Measurements from ENCODE around the gene RAB31. TPM values are rescaled to one million over a fixed set of nuclear protein-coding genes. Genes with fewer than 3 reads are reported as not detected.
A peak's percentile ranks its signal among the peaks of the same experiment; 100 is the strongest.
"Not testable (repeated sequence)": the region's sequence is repeated elsewhere in the genome, so short reads cannot be mapped to it uniquely, and the experiment has no call there.

The RAB31 gene
- total RNA-seq, 1 donor from 2014 or later, result 0.73 TPM

DNA sequence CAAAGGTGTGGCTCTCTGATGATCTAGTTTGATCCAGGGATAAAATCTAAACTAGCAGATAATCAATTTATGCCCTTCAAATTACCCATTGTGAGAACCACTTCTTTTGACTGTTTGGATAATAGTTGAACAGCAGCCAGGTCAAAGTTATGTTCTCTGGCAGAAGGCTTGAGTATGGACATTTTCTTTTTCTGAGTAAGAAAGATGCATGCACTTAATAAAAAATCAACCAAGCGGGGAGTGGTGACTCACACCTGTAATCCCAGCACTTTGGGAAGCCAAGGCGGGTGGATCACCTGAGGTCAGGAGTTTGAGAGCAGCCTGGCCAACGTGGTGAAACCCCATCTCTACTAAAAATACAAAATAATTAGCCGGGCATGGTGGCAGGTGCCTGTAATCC, 183.4 kb downstream of the RAB31 start:
- intact Hi-C loops (cut with micrococcal nuclease); H3K36me3 Mint-ChIP-seq (ENCODE audit: low read depth); DNase-seq (ENCODE audit: low spot score); H3K9me3 Mint-ChIP-seq; H3K4me3 Mint-ChIP-seq (ENCODE audit: low read depth); H3K27me3 Mint-ChIP-seq (ENCODE audit: low read depth); H3K27ac Mint-ChIP-seq: not testable (repeated sequence)
- peaks cover 12% of the 10 kb centered on the region for H3K4me1 Mint-ChIP-seq (ENCODE audit: low read depth)

DNA sequence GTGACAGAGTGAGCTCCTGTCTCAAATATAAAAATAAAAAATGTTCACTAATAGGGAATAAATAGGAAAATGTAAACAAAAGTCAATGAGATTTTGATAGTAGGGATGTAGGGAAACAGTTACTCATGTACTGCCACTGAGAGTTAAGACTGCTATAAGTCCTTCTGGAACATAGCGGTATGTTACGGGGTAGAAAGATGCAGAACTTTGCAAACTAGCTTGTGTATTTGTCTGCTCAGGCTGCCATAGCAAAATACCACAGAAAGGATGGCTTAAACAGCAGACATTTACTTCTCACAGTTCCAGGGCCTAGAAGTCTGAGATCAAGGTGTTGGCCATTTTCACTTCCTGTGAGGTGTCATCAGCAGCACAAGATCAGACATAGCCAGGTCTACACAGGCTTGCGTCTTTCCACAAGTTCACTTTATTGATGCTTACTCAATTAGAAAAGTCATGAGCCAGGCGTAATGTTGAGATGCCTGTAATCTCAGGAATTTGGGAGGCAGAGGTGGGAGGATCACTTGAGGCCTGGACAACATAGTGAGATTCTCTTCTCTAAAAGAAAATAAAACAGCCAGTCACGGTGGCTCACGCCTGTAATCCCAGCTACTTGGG, 186.5 kb downstream of the RAB31 start:
- Mint-ChIP-seq H3K36me3 (ENCODE audit: low read depth) (no peaks in the 10 kb centered on the region), H3K27ac (no peak overlapping the region), H3K9me3 (no peaks in the 10 kb centered on the region), H3K4me1 (ENCODE audit: low read depth) (peaks cover 28% of the 10 kb centered on the region), H3K27me3 (ENCODE audit: low read depth) (no peaks in the 10 kb centered on the region), H3K4me3 (ENCODE audit: low read depth) (no peak overlapping the region)
- DNase-seq (ENCODE audit: low spot score), result no peak
- intact Hi-C loops (cut with micrococcal nuclease), result loop anchor here (5.0 kb wide), 1 partner anchor 32 kb away; no protein-coding TSS in a partner anchor

DNA sequence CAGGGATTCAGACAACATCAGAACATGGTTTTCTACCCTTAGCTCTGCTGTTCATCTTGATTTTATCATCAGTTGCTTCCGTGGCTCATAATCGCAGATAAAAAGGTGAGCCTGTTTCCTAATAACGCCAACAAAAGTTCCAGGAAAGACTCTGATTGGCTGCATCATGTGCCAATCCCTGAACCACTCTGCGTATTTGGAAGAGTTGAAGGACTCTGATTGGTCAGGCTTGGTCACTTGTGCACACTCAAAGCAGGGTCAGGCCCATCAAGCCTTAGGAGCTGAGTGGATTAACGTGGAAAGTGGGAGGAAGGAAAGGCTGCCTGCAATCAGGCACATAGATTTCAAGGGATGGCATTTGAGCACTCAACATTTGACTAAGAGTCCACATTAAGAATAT, 189.0 kb downstream of the RAB31 start:
- H3K9me3 Mint-ChIP-seq, result no peaks in the 10 kb centered on the region
- peaks cover 32% of the 10 kb centered on the region for H3K4me1 Mint-ChIP-seq (ENCODE audit: low read depth)
- no peaks in the 10 kb centered on the region for H3K36me3 Mint-ChIP-seq (ENCODE audit: low read depth)
- no peaks in the 10 kb centered on the region for H3K27me3 Mint-ChIP-seq (ENCODE audit: low read depth)
- H3K4me3 Mint-ChIP-seq (ENCODE audit: low read depth), result no peak overlapping the region
- intact Hi-C loops (cut with micrococcal nuclease), result loop anchor here (5.0 kb wide), 1 partner anchor 35 kb away; no protein-coding TSS in a partner anchor
- DNase-seq (ENCODE audit: low spot score), result no peak
- H3K27ac Mint-ChIP-seq, result no peak overlapping the region

DNA sequence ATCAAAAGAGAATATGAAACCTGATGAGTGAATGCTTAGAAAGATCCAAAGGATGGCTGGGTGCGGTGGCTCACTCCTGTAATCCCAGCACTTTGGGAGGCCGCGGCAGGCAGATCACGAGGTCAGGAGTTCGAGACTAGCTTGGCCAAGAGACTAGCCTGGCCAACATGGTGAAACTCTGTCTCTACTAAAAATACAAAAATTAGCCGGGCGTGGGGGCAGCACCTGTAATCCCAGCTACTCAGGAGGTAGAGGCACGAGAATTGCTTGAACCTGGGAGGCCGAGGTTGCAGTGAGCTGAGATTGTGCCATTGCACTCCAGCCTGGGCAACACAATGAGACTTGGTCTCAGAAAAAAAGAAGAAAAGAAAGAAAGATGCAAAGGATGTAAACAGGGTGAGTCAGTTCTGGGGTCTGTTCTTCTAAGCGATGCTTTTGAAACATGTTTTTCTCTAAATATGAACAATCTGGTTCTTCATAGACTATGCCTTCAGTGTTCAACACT, 189.7 kb downstream of the RAB31 start:
- H3K36me3 Mint-ChIP-seq (ENCODE audit: low read depth); H3K27me3 Mint-ChIP-seq (ENCODE audit: low read depth); DNase-seq (ENCODE audit: low spot score); H3K9me3 Mint-ChIP-seq; H3K27ac Mint-ChIP-seq; H3K4me3 Mint-ChIP-seq (ENCODE audit: low read depth): not testable (repeated sequence)
- peaks cover 32% of the 10 kb centered on the region for H3K4me1 Mint-ChIP-seq (ENCODE audit: low read depth)
- intact Hi-C loops (cut with micrococcal nuclease), result loop anchor here (5.0 kb wide), 1 partner anchor 36 kb away; no protein-coding TSS in a partner anchor

DNA sequence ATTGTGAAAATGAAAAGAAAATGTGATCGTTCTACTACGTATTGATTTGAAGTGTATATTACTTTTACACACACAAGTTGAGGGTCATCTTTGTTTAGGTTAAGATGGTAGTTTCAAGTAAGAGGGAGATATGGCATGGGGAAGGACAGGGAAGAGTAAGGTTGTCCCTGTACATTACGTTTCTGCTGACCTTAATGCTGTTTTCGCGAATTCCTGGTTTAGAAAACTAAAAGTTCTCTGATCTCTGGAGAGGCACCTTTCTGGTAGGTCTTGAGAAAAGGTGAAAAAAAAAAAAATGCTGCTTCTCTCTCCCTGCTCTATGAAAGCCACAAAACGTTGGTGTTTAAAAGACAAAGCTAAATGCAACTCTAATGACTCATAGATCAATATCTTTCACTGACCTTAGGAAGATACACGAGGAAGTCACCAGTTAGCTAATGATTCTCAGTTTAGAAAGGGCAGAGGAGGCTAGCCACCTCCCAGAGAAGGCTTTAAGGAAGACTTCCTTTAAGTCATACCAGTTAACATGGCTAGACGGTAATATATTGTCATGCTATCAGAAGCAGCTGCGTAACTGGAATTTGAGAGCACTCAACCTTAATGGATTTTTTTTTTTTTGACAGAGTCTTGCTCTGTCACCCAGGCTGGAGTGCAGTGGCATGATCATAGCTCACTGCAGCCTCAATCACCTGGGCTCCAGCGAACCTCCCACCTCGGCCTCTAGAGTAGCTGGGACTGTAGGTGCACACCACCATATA, 190.9 kb downstream of the RAB31 start:
- Mint-ChIP-seq H3K4me1 (ENCODE audit: low read depth) (peaks cover 32% of the 10 kb centered on the region), H3K4me3 (ENCODE audit: low read depth) (peak overlapping the region; percentile 27), H3K36me3 (ENCODE audit: low read depth) (no peaks in the 10 kb centered on the region), H3K9me3 (no peaks in the 10 kb centered on the region), H3K27me3 (ENCODE audit: low read depth) (no peaks in the 10 kb centered on the region), H3K27ac (peak overlapping the region; percentile 80)
- intact Hi-C loops (cut with micrococcal nuclease), result loop anchor here (1.0 to 5.0 kb wide), 3 partner anchors 14 to 37 kb away; no protein-coding TSS in a partner anchor
- no peak for DNase-seq (ENCODE audit: low spot score)

DNA sequence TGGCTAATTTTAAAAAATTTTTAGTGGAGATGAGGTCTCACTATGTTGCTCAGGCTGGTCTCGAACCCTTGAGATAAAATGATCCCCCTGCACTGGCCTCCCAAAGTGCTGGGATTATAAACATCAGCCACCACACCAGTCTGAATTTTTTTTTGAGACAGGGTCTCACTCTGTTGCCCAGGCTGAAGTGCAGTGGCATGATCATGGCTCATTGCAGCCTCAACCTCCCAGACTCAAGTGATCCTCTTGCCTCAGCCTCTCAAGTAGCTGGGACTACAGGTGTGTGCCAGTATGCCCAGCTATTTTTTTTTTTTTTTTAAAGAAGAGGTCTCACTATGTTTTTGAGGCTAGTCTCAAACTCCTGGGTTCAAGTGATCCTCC, 191.4 kb downstream of the RAB31 start:
- not testable (repeated sequence) for DNase-seq (ENCODE audit: low spot score); H3K27me3 Mint-ChIP-seq (ENCODE audit: low read depth); H3K4me3 Mint-ChIP-seq (ENCODE audit: low read depth); H3K36me3 Mint-ChIP-seq (ENCODE audit: low read depth); H3K9me3 Mint-ChIP-seq
- intact Hi-C loops (cut with micrococcal nuclease), result loop anchor here (1.0 to 5.0 kb wide), 3 partner anchors 14 to 37 kb away; no protein-coding TSS in a partner anchor
- Mint-ChIP-seq H3K4me1 (ENCODE audit: low read depth) (peaks cover 29% of the 10 kb centered on the region), H3K27ac (peak overlapping the region; percentile 80)

DNA sequence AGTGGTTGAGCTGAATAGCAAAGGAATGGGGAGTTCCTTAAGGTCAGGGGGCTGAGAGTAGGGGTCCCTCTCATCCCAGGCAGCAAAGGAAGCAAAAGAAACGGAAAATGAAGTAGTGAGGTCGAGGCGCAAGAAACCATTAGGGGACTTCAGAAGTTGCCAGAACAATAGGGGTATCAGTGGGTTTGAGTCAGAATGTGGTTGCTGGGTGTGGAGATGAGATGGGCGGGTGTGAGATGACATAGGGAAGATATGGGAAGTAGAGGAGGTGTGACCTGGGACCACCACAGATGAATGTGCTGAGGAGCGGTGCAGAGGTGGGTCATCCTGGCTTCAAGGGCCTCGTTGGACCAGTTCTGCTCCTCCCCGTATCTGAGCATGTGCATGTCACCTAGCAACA, 192.6 kb downstream of the RAB31 start:
- DNase-seq (ENCODE audit: low spot score), result no peak
- peaks cover 2% of the 10 kb centered on the region for H3K27me3 Mint-ChIP-seq (ENCODE audit: low read depth)
- H3K4me3 Mint-ChIP-seq (ENCODE audit: low read depth), result no peak overlapping the region
- no peak overlapping the region for H3K27ac Mint-ChIP-seq
- H3K36me3 Mint-ChIP-seq (ENCODE audit: low read depth), result no peaks in the 10 kb centered on the region
- no peaks in the 10 kb centered on the region for H3K9me3 Mint-ChIP-seq
- intact Hi-C loops (cut with micrococcal nuclease), result no loop called here
- peaks cover 21% of the 10 kb centered on the region for H3K4me1 Mint-ChIP-seq (ENCODE audit: low read depth)

DNA sequence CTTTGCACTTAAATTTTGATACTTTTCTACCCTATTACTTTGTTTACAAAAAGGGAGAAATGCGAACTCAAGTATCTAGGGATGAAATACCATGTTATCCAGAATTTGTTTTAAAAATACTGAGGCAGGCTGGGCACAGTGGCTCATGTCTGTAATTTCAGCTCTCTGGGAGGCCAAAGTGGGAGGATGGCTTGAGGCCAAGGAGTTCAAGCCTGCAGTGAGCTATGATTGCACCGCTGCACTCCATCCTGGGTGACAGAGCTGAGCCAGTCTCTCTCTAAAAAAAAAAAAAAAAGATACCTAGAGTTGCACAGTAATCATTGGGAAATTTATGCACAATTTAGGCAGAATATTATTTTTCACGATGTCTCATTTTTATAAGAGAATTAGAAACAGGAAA, 193.3 kb downstream of the RAB31 start:
- H3K4me3 Mint-ChIP-seq (ENCODE audit: low read depth), result no peak overlapping the region
- DNase-seq (ENCODE audit: low spot score), result no peak
- peaks cover 8% of the 10 kb centered on the region for H3K27me3 Mint-ChIP-seq (ENCODE audit: low read depth)
- H3K9me3 Mint-ChIP-seq, result no peaks in the 10 kb centered on the region
- peaks cover 23% of the 10 kb centered on the region for H3K4me1 Mint-ChIP-seq (ENCODE audit: low read depth)
- H3K36me3 Mint-ChIP-seq (ENCODE audit: low read depth), result no peaks in the 10 kb centered on the region
- intact Hi-C loops (cut with micrococcal nuclease), result no loop called here
- no peak overlapping the region for H3K27ac Mint-ChIP-seq

DNA sequence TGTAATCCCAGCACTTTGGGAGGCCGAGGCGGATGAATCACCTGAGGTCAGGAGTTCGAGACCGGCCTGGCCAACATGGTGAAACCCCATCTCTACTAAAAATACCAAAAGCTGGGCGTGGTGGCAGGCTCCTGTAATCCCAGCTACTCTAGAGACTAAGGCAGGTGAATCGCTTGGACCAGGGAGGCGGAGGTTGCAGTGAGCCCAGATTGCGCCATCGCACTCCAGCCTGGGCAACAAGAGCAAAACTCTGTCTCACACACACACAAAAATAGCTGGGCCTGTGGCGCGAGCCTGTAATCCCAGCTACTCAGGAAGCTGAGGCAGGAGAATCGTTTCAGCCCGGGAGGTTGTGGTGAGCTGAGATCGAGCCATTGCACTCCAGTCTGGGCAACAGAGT, 194.2 kb downstream of the RAB31 start:
- H3K27ac Mint-ChIP-seq; H3K9me3 Mint-ChIP-seq; H3K4me3 Mint-ChIP-seq (ENCODE audit: low read depth); DNase-seq (ENCODE audit: low spot score); H3K36me3 Mint-ChIP-seq (ENCODE audit: low read depth); intact Hi-C loops (cut with micrococcal nuclease): not testable (repeated sequence)
- Mint-ChIP-seq H3K4me1 (ENCODE audit: low read depth) (peaks cover 23% of the 10 kb centered on the region), H3K27me3 (ENCODE audit: low read depth) (peaks cover 11% of the 10 kb centered on the region)

DNA sequence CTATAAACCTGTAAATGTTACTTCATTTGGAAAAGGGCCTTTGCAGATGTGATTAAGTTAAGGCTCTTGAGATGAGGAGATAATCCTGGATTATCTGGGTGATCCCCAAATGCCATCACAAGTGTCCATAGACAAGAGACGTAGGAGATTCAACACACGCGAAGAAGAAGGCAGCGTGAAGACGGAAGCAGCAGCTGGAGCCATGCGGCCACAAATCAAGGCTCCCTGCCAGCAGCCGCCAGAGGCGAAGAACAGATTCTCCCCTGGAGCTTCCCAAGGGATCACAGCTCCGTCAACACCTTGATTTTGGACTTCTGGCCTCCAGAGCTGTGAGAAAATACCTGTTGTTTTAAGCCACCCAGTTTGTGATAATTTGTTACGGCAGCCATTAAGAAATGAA, 194.7 kb downstream of the RAB31 start:
- intact Hi-C loops (cut with micrococcal nuclease), result no loop called here
- Mint-ChIP-seq H3K36me3 (ENCODE audit: low read depth) (no peaks in the 10 kb centered on the region), H3K4me1 (ENCODE audit: low read depth) (peaks cover 23% of the 10 kb centered on the region), H3K27ac (no peak overlapping the region), H3K27me3 (ENCODE audit: low read depth) (peaks cover 15% of the 10 kb centered on the region), H3K9me3 (no peaks in the 10 kb centered on the region), H3K4me3 (ENCODE audit: low read depth) (no peak overlapping the region)
- DNase-seq (ENCODE audit: low spot score), result no peak

DNA sequence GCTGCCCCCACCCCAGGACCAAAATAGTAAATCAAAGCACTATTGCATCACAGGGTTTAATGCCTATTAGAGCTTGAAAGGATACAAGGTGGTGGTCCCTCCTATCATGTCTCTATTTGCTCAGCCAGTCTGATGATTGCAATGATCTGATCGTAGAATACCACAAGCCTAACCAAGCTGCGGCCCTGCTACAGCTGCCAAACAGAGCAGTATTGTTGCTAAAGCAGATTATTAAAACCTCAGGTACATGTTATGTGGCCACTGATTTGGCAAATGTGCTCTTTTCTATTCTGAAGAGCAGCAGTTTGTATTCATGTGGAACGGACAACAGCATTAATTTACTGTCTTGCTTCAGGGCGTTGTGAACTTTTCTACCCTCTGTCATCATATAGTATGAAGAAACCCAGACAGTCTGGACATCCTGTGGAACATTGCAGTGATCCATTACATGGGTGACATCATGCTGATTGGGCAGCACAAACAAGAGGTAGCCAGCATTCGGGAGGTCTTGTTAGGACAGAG, 197.4 kb downstream of the RAB31 start:
- Mint-ChIP-seq H3K36me3 (ENCODE audit: low read depth) (no peaks in the 10 kb centered on the region), H3K4me3 (ENCODE audit: low read depth) (no peak overlapping the region), H3K27me3 (ENCODE audit: low read depth) (peaks cover 34% of the 10 kb centered on the region), H3K4me1 (ENCODE audit: low read depth) (peaks cover 6% of the 10 kb centered on the region), H3K9me3 (no peaks in the 10 kb centered on the region), H3K27ac (no peak overlapping the region)
- no peak for DNase-seq (ENCODE audit: low spot score)
- intact Hi-C loops (cut with micrococcal nuclease), result no loop called here

DNA sequence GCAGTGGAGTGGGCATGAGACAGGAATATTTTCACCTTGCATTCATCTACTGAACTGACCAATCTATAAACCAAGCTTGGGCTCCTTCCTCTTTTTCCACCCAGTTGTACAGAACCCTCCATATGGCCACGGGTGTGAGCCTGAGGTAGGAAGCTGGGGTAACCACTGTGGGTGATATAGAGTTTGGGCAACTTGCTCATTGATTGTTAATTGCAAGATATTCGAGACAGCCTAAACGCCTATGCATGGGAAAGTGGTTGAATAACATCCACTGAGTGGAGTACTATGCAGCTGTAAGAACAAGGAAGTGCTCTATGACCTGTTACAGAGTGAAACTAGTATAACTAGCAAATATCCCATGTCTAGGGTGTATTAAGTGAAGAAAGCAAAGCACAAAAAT, 198.4 kb downstream of the RAB31 start:
- Mint-ChIP-seq H3K4me1 (ENCODE audit: low read depth) (peaks cover 3% of the 10 kb centered on the region), H3K27me3 (ENCODE audit: low read depth) (peaks cover 37% of the 10 kb centered on the region), H3K4me3 (ENCODE audit: low read depth) (no peak overlapping the region), H3K9me3 (no peaks in the 10 kb centered on the region), H3K36me3 (ENCODE audit: low read depth) (no peaks in the 10 kb centered on the region), H3K27ac (no peak overlapping the region)
- intact Hi-C loops (cut with micrococcal nuclease), result no loop called here
- DNase-seq (ENCODE audit: low spot score), result no peak

DNA sequence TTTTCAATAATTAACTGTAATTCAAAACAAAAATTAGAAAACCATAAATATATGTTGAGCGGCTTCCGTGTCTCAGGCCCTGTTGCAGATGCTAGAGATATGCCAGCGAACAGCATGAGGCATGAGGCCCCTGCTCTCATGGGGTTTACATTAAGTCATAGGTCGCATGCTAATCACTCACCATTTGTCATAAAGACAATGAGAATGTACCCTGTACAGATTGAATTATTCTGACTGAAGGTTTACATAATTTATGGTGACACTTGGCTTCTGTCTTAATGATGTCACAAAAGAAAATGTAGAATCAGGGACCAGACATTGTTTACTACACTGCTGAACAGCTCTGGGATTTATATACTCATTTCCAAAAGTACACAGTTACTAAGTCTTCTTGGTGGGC, 199.8 kb downstream of the RAB31 start:
- intact Hi-C loops (cut with micrococcal nuclease), result no loop called here
- peaks cover 5% of the 10 kb centered on the region for H3K4me1 Mint-ChIP-seq (ENCODE audit: low read depth)

More for the DNA sequence above, 199.8 kb downstream of the RAB31 start:
- Mint-ChIP-seq H3K27me3 (ENCODE audit: low read depth) (peaks cover 37% of the 10 kb centered on the region), H3K9me3 (no peaks in the 10 kb centered on the region), H3K27ac (no peak overlapping the region), H3K36me3 (ENCODE audit: low read depth) (no peaks in the 10 kb centered on the region), H3K4me3 (ENCODE audit: low read depth) (no peak overlapping the region)
- no peak for DNase-seq (ENCODE audit: low spot score)
